ENCODE results near the gene CNNM4.

GRCh38 chr2:96795076-96795475 is 34.4 kb downstream of the CNNM4 start:
- TF ChIP-seq CTCF (conservative IDR thresholded peaks at IDR 0.05; ENCODE audit: low read depth, low read length) (no peak), EZH2 (IDR thresholded peaks at IDR 0.05; ENCODE audit: low read length, unreplicated experiment) (no peak), EZH2phosphoT487 (IDR thresholded peaks at IDR 0.05; ENCODE audit: borderline replicate concordance, low read length) (no peak)
